Type B pancreatic cell (in vitro differentiated cells): ENCODE data around the gene CNTNAP2. TPM values are rescaled to one million over a fixed set of nuclear protein-coding genes. Genes with fewer than 3 reads are reported as not detected.
"Not testable (repeated sequence)": the region's sequence is repeated elsewhere in the genome, so short reads cannot be mapped to it uniquely, and the experiment has no call there.

Experiments
- DNase-seq: peaks from one replicate; pipeline ENCODE4 v3.0.0; 2021; ENCODE audit warnings: mixed read lengths; ENCODE audit not compliant: unreplicated experiment; ENCODE audit errors: extremely low spot score
- H3K27ac Mint-ChIP-seq: 2 replicates; pipeline ENCODE4 v1.8.0; 2021; ENCODE audit warnings: mild to moderate bottlenecking, mixed read lengths
- H3K27me3 Mint-ChIP-seq: 2 replicates; pipeline ENCODE4 v1.8.0; 2021; ENCODE audit warnings: mixed read lengths
- H3K36me3 Mint-ChIP-seq: 2 replicates; pipeline ENCODE4 v1.8.0; 2021; ENCODE audit warnings: mixed read lengths
- H3K4me1 Mint-ChIP-seq: one replicate; pipeline ENCODE4 v1.8.0; 2021; ENCODE audit warnings: mixed read lengths; ENCODE audit not compliant: unreplicated experiment
- H3K4me3 Mint-ChIP-seq: 2 replicates; pipeline ENCODE4 v1.8.0; 2021; ENCODE audit warnings: mild to moderate bottlenecking, mixed read lengths
- H3K9me3 Mint-ChIP-seq: 2 replicates; pipeline ENCODE4 v1.8.0; 2021; ENCODE audit warnings: mixed read lengths
- total RNA-seq: library from RNA; stranded (reverse); gene quantifications from 2 replicates; pipeline ENCODE4 v1.2.1, GENCODE V29; 2021; ENCODE audit warnings: low replicate concordance
- TF ChIP-seq, protein P1 (sequence below): fragments of 200-600 bp; sonication (generic); conservative IDR thresholded peaks from 2 replicates; pipeline ENCODE4 v1.5.0; 2021; ENCODE audit warnings: antibody characterized with exemption, mild to moderate bottlenecking

The CNTNAP2 gene
- total RNA-seq, 1 donor from 2014 or later = 26.8 TPM

DNA sequence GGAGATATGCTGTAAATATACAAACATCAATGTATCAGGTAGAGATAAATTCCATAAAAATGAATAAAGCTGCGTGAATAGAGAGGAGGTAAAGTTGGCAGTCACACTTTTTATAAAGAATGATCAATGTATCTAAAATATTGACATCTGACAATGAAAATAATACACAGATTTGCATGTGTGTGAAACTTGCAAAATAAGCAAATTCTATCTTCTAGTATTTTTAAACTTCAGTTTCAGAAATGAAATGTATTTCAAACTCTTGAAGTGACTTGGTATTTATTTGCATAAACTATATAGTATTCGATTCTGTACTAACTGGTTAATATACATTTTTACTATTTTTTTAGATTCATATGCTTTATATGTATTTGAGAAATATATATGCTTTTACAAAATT is 986.6 kb downstream of the CNTNAP2 start:
- Mint-ChIP-seq H3K36me3 (no peaks in the 10 kb centered on the region), H3K27ac (no peak overlapping the region), H3K9me3 (no peaks in the 10 kb centered on the region), H3K27me3 (no peaks in the 10 kb centered on the region), H3K4me3 (no peak overlapping the region), H3K4me1 (no peaks in the 10 kb centered on the region)
- TF ChIP-seq, protein P1, sequence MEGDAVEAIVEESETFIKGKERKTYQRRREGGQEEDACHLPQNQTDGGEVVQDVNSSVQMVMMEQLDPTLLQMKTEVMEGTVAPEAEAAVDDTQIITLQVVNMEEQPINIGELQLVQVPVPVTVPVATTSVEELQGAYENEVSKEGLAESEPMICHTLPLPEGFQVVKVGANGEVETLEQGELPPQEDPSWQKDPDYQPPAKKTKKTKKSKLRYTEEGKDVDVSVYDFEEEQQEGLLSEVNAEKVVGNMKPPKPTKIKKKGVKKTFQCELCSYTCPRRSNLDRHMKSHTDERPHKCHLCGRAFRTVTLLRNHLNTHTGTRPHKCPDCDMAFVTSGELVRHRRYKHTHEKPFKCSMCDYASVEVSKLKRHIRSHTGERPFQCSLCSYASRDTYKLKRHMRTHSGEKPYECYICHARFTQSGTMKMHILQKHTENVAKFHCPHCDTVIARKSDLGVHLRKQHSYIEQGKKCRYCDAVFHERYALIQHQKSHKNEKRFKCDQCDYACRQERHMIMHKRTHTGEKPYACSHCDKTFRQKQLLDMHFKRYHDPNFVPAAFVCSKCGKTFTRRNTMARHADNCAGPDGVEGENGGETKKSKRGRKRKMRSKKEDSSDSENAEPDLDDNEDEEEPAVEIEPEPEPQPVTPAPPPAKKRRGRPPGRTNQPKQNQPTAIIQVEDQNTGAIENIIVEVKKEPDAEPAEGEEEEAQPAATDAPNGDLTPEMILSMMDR = no peak
- no peak for DNase-seq

DNA sequence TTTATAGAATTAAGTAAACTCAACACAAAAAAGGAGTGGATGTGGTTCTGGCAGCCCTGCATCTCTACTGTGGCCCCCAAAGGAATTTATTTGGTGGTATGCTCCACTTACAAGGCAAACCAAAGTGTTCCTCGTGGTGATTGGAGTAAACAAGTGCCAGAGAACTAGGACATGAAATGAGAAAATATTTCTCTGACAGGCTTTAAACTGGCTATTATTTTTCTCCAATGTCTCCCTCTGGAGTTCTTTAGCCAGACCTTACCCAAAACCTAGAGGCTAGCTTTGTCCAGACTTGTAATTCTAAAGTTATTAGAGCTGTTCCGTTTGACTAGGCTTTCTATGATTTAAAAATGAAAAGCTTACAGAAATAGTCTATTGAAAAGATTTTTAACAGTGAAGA is 990.1 kb downstream of the CNTNAP2 start:
- H3K36me3 Mint-ChIP-seq = no peaks in the 10 kb centered on the region
- H3K4me1 Mint-ChIP-seq = no peaks in the 10 kb centered on the region
- no peaks in the 10 kb centered on the region for H3K27me3 Mint-ChIP-seq
- TF ChIP-seq, protein P1 = no peak
- no peak overlapping the region for H3K27ac Mint-ChIP-seq
- peaks cover 5% of the 10 kb centered on the region for H3K9me3 Mint-ChIP-seq
- H3K4me3 Mint-ChIP-seq = no peak overlapping the region
- DNase-seq = no peak

DNA sequence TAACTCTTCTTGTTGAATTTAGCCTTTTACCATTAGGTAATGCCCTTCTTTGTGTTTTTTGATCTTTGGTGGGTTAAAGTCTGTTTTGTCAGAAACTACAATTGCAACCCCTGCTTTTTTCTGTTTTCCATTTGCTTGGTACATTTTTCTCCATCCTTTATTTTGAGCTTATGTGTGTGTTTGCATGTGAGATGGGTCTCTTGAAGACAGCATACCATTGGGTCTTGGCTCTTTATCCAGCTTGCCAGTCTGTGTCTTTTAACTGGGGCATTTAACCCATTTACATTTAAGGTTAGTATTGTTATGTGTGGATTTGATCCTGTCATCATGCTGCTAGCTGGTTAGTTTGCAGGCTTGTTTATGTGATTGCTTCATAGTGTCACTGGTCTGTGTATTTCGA is 997.9 kb downstream of the CNTNAP2 start:
- H3K27ac Mint-ChIP-seq, H3K4me1 Mint-ChIP-seq: not testable (repeated sequence)
- peaks cover 11% of the 10 kb centered on the region for H3K9me3 Mint-ChIP-seq

DNA sequence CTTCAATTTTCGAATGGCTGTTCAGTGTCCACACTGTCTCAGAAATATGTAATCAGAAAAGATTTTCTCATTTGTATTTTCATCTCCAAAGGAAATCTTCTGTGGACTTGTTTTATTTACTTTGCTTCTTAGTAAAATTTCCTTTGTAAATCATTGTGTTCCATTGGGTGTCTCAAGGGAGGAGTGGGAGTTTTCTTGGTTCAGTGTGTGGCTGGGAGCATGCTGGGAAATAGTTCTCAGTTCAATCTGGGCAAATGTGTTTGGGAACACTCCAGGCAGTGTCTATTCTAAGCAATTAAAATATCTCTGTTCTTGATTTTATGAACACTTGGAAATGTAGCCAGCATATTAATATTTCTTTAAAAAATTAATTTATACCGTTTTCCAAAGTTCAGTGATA is 1019.8 kb downstream of the CNTNAP2 start:
- no peaks in the 10 kb centered on the region for H3K9me3 Mint-ChIP-seq
- DNase-seq = no peak
- no peaks in the 10 kb centered on the region for H3K27me3 Mint-ChIP-seq
- H3K4me1 Mint-ChIP-seq = no peaks in the 10 kb centered on the region
- H3K36me3 Mint-ChIP-seq = no peaks in the 10 kb centered on the region
- TF ChIP-seq, protein P1 = no peak
- no peak overlapping the region for H3K4me3 Mint-ChIP-seq
- H3K27ac Mint-ChIP-seq = no peak overlapping the region

More for the DNA sequence above, 997.9 kb downstream of the CNTNAP2 start:
- not testable (repeated sequence) for H3K4me3 Mint-ChIP-seq, H3K36me3 Mint-ChIP-seq, DNase-seq, H3K27me3 Mint-ChIP-seq

DNA sequence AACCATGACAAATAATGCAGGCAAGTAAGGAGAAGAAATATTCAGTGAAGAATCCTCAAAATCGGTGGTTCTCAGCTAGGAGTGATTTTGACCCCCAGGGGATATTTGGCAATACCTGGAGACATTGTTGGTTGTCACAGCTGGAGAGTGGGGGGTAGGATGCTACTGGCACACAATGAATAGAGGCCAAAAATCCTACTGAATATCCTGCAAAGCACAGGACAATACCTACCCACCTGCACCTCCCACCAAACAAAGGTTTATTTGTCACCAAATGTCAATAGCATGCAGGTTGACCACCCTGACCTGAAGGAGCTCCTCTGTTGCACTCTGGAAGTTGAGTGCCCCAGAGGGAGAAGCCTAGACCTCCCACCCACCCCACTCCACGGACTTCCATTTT is 1028.6 kb downstream of the CNTNAP2 start:
- H3K27ac Mint-ChIP-seq = no peak overlapping the region
- H3K36me3 Mint-ChIP-seq = no peaks in the 10 kb centered on the region
- TF ChIP-seq, protein P1 = no peak
- no peaks in the 10 kb centered on the region for H3K4me1 Mint-ChIP-seq
- H3K4me3 Mint-ChIP-seq = no peak overlapping the region
- DNase-seq = no peak
- H3K9me3 Mint-ChIP-seq = no peaks in the 10 kb centered on the region
- H3K27me3 Mint-ChIP-seq = no peaks in the 10 kb centered on the region

DNA sequence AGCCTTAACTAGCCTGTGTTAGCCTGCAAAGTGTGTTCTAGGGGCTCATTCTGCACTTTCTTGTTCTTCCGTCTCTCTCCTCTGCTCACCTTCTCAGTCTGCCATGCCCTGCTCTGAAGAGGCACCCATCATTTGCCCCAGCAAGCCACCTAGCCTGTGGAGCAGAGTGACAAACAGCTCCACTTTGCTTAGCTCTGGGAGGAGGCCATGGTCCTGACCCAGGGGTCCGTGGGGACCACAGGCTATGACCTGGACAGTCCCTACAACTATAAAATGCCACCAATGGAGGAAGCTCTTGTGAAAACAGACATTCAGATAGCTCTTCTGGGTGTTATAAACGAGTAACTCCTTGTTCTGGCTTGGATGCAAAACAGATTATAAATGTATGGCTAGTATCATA is 1029.6 kb downstream of the CNTNAP2 start:
- Mint-ChIP-seq H3K4me3 (no peak overlapping the region), H3K4me1 (no peaks in the 10 kb centered on the region), H3K27me3 (no peaks in the 10 kb centered on the region), H3K27ac (no peak overlapping the region), H3K36me3 (no peaks in the 10 kb centered on the region), H3K9me3 (no peaks in the 10 kb centered on the region)
- DNase-seq = no peak
- TF ChIP-seq, protein P1 = no peak
